Esophagus squamous epithelium (tissue), 4 donors: ENCODE data around the gene DNAJC18.

Experiments
- POLR2A ChIP-seq, 4 donors: fragments of 450-650 bp; IDR thresholded peaks; one replicate each; pipeline ENCODE4 v1.6.1; 2017; ENCODE audit warnings: antibody characterized with exemption in 4 of 4, mild to moderate bottlenecking in 4 of 4, moderate library complexity in 3 of 4
- TF ChIP-seq, protein P1 (sequence below), 6 experiments: fragments of 450-650 bp in 4 of 6; fragments of 200-600 bp in 2 of 6; sonication (generic) in 2 of 6; IDR thresholded peaks; one replicate each; pipeline ENCODE4 v1.5.1; 2016 to 2019; ENCODE audit warnings: antibody characterized with exemption in 6 of 6, mild to moderate bottlenecking in 4 of 6, moderate library complexity in 4 of 6

GRCh38 chr5:139408191-139408590, 31.1 kb downstream of the DNAJC18 start:
- TF ChIP-seq POLR2A (IDR thresholded peaks at IDR 0.05): no peak
- TF ChIP-seq, protein P1, sequence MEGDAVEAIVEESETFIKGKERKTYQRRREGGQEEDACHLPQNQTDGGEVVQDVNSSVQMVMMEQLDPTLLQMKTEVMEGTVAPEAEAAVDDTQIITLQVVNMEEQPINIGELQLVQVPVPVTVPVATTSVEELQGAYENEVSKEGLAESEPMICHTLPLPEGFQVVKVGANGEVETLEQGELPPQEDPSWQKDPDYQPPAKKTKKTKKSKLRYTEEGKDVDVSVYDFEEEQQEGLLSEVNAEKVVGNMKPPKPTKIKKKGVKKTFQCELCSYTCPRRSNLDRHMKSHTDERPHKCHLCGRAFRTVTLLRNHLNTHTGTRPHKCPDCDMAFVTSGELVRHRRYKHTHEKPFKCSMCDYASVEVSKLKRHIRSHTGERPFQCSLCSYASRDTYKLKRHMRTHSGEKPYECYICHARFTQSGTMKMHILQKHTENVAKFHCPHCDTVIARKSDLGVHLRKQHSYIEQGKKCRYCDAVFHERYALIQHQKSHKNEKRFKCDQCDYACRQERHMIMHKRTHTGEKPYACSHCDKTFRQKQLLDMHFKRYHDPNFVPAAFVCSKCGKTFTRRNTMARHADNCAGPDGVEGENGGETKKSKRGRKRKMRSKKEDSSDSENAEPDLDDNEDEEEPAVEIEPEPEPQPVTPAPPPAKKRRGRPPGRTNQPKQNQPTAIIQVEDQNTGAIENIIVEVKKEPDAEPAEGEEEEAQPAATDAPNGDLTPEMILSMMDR (IDR thresholded peaks at IDR 0.05): no peak
